K562 (cell line): Measurements from ENCODE around the gene ITPRID2. TPM values are rescaled to one million over a fixed set of nuclear protein-coding genes. Genes with fewer than 3 reads are reported as not detected.

Experiments used
- ATAC-seq: fragments of 200-7000 bp; cut with Tn5 transposase; 3 replicates; pipeline ENCODE4 v1.9.1; 2020; ENCODE audit warnings: moderate library complexity
- BruUV-seq: library from RNA; stranded (reverse); fragments of 400-500 nt; replicated peaks from 2 replicates; lab custom pipeline; 2021; lab: Mats Ljungman, UMichigan
- CTCF ChIA-PET: fragments of 300-600 bp; formaldehyde crosslinking; extraction: SDS; loops from one replicate; lab custom pipeline; 2021; ENCODE audit warnings: low intra/inter-chr PET ratio; lab: Yijun Ruan, JAX
- POLR2A ChIA-PET: fragments of 300-600, 350-650 bp; sonication (Branson Sonifier 250); formaldehyde crosslinking; extraction: SDS; loops from one replicate; lab custom pipeline; 2021; ENCODE audit warnings: antibody characterized with exemption, inconsistent platforms; lab: Yijun Ruan, JAX
- DNase-seq, 4 experiments: peaks; one replicate each; pipeline versions ENCODE4 v3.0.0 to v3.0.0-alpha.2; 2011 to 2018; ENCODE audit warnings: low spot score in 3 of 4, mixed read lengths in 3 of 4; ENCODE audit errors: extremely low read depth in 1 of 4
- FAIRE-seq: peaks from 2 replicates; lab custom pipeline; 2011; peaks lifted over from hg19 to GRCh38; lab: Jason Lieb, UNC
- H2AFZ ChIP-seq: 2 replicates; pipeline ENCODE4 v1.6.0; 2011; ENCODE audit warnings: low read depth, low read length, control low read depth, inconsistent platforms
- H3K27ac ChIP-seq: fragments of 200-600 bp; 3 replicates; pipeline ENCODE4 v1.8.0; 2011; ENCODE audit warnings: low read depth, mild to moderate bottlenecking, control low read depth, inconsistent platforms, low read length, moderate library complexity, mixed read lengths; ENCODE audit errors: extremely low read depth
- H3K27me3 ChIP-seq, 2 experiments: fragments of 300-600 bp in 1 of 2; 2 replicates in 1 of 2; 3 replicates in 1 of 2; pipeline versions ENCODE4 v1.6.0 to v1.8.0; 2011; ENCODE audit warnings: inconsistent platforms in 2 of 2, low read length in 2 of 2, mild to moderate bottlenecking in 1 of 2, mixed read lengths in 1 of 2, moderate library complexity in 1 of 2; ENCODE audit not compliant: control insufficient read depth in 2 of 2, insufficient read depth in 2 of 2
- H3K36me3 ChIP-seq: fragments of 300-600 bp; 3 replicates; pipeline ENCODE4 v1.8.0; 2011; ENCODE audit warnings: mild to moderate bottlenecking, low read length, inconsistent platforms; ENCODE audit not compliant: control insufficient read depth, insufficient read depth
- H3K4me1 ChIP-seq, 2 experiments: fragments of 200-600 bp in 1 of 2; replicated peaks in 1 of 2; 2 replicates in 1 of 2; 3 replicates in 1 of 2; pipeline versions ENCODE4 v1.5.1 to v1.8.0; 2011; ENCODE audit warnings: inconsistent platforms in 2 of 2, low read length in 2 of 2, mild to moderate bottlenecking in 1 of 2, mixed read lengths in 1 of 2, moderate library complexity in 1 of 2; ENCODE audit not compliant: control insufficient read depth in 2 of 2, insufficient read depth in 2 of 2
- H3K4me2 ChIP-seq: 2 replicates; pipeline ENCODE4 v1.6.1; 2011; ENCODE audit warnings: low read length, control low read depth, inconsistent platforms, mixed read lengths; ENCODE audit not compliant: insufficient read depth
- H3K4me3 ChIP-seq: fragments of 200-600 bp; sonication (generic), shearing (Covaris generic); 2 replicates; pipeline ENCODE4 v1.5.1; 2016; ENCODE audit warnings: control low read depth, inconsistent platforms
- H3K79me2 ChIP-seq: fragments of 200-600 bp; 3 replicates; pipeline ENCODE4 v1.8.0; 2011; ENCODE audit warnings: low read length, inconsistent platforms; ENCODE audit not compliant: control insufficient read depth, insufficient read depth
- H3K9ac ChIP-seq, 2 experiments: 2 replicates each; pipeline versions ENCODE4 v1.6.0 to v1.6.1; 2011; ENCODE audit warnings: low read depth in 2 of 2, low read length in 2 of 2, control low read depth in 1 of 2, inconsistent platforms in 1 of 2, mild to moderate bottlenecking in 1 of 2, mixed read lengths in 1 of 2; ENCODE audit not compliant: insufficient read depth in 1 of 2
- H3K9me1 ChIP-seq: one replicate; pipeline ENCODE4 v1.6.0; 2011; ENCODE audit warnings: inconsistent platforms, mild to moderate bottlenecking, low read length, moderate library complexity; ENCODE audit not compliant: control insufficient read depth, insufficient read depth
- H3K9me3 ChIP-seq: replicated peaks from 2 replicates; pipeline ENCODE4 v1.5.1; 2011; ENCODE audit warnings: low read depth, low read length, inconsistent platforms; ENCODE audit not compliant: control insufficient read depth, insufficient read depth
- H4K20me1 ChIP-seq: replicated peaks from 2 replicates; pipeline ENCODE4 v1.6.1; 2011; ENCODE audit warnings: low read length, inconsistent platforms, mixed read lengths; ENCODE audit not compliant: control insufficient read depth, insufficient read depth
- CHD4 ChIP-seq: fragments of 200-600 bp; sonication (generic); IDR thresholded peaks from 3 replicates; pipeline ENCODE4 v1.6.1; 2012; ENCODE audit warnings: low read depth, mild to moderate bottlenecking, mixed read lengths, low read length, inconsistent platforms; ENCODE audit not compliant: insufficient read depth, insufficient replicate concordance, poor library complexity, severe bottlenecking
- CREM ChIP-seq: IDR thresholded peaks from 2 replicates; pipeline ENCODE4 v1.6.1; 2014; ENCODE audit warnings: antibody characterized with exemption, low read depth
- U2AF1 ChIP-seq: fragments of 200-400 bp; formaldehyde crosslinking; optimal IDR thresholded peaks from 2 replicates; pipeline ENCODE3; 2017; ENCODE audit warnings: mild to moderate bottlenecking, low read depth, low read length, moderate library complexity
- ZNF316 ChIP-seq: fragments of 450-650 bp; IDR thresholded peaks from 2 replicates; pipeline ENCODE4 v1.6.1; 2016
- WGBS: fragments of 100-300 bp; shearing (Covaris generic); methylation state at CpG from one replicate; pipeline ENCODE4 v1.1.6; 2016; ENCODE audit warnings: low coverage, mixed read lengths; ENCODE audit not compliant: insufficient coverage; ENCODE audit errors: missing lambda C conversion rate; 5-methylcytosine and 5-hydroxymethylcytosine counted together
- in situ Hi-C: fragments of 300-500 bp; cut with MboI; formaldehyde crosslinking; loops from 4 replicates; pipeline ENCODE4 v1.15.0; 2018; ENCODE audit warnings: inconsistent platforms, mixed read lengths
- intact Hi-C: fragments of 100-400 bp; cut with micrococcal nuclease; formaldehyde crosslinking; loops from 2 replicates; pipeline ENCODE4 v1.14.2; 2022
- polyA plus RNA-seq, 8 experiments: library from polyadenylated mRNA; depleted of rRNA in 4 of 8; stranded (reverse) in 5 of 8; unstranded in 3 of 8; fragments of >200 nt; fragmentation: Nextera tagmentation in 2 of 8; fragmentation: Illumina TruSeq in 1 of 8; extraction: Ambion mirVana in 2 of 8; extraction: Trizol in 1 of 8; gene quantifications; 2 replicates each; pipeline versions ENCODE4 v1.2.1 to v1.2.3, GENCODE V29; 2011 to 2014; ENCODE audit warnings: inconsistent platforms in 1 of 8, missing spikeins in 1 of 8
- total RNA-seq, 7 experiments: library from RNA; depleted of rRNA in 6 of 7; stranded (reverse); fragments of >200 nt in 6 of 7; fragmentation: Illumina TruSeq in 2 of 7; extraction: Trizol in 2 of 7; gene quantifications; 2 replicates each; pipeline versions ENCODE4 v1.2.1 to v1.2.3, GENCODE V29; 2011 to 2021; ENCODE audit warnings: low replicate concordance in 1 of 7
- TF ChIP-seq, protein P1 (sequence below): fragments of 450-650 bp; IDR thresholded peaks from 2 replicates; pipeline ENCODE4 v1.6.1; 2016; ENCODE audit warnings: borderline replicate concordance

Gene ITPRID2
- total and polyA plus RNA-seq, 9 of the 15 experiments (the other 6 are each of a cell fraction or from before 2014, with no cell fraction given), result 18.5 to 77.8 (median 52.0) TPM

DNA sequence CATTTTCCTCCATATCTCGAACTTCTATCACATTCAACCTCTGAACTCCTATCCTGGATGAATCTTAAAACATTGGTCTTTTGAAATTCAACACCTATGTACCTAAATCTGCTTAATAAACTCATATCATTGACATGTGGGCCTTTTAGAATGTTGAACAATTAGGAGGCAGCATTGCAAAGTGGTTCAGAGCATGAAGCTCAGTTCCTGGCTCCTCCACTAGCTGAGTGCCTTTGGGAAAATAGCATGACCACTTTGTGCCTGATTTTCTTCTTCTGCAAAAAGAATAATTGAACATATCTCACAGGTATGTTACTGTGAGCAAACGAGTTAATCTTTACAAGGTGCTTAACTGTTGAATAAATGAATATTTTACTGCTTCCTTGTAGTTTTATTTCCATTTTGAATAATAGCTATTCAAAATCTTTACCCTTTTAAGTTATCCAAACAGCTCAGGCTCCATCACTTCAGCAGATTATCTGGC lies 14.3 kb upstream of the ITPRID2 start (continued):
- TF ChIP-seq, protein P1, sequence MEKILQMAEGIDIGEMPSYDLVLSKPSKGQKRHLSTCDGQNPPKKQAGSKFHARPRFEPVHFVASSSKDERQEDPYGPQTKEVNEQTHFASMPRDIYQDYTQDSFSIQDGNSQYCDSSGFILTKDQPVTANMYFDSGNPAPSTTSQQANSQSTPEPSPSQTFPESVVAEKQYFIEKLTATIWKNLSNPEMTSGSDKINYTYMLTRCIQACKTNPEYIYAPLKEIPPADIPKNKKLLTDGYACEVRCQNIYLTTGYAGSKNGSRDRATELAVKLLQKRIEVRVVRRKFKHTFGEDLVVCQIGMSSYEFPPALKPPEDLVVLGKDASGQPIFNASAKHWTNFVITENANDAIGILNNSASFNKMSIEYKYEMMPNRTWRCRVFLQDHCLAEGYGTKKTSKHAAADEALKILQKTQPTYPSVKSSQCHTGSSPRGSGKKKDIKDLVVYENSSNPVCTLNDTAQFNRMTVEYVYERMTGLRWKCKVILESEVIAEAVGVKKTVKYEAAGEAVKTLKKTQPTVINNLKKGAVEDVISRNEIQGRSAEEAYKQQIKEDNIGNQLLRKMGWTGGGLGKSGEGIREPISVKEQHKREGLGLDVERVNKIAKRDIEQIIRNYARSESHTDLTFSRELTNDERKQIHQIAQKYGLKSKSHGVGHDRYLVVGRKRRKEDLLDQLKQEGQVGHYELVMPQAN, result no peak
- TF ChIP-seq U2AF1, result no peak

DNA sequence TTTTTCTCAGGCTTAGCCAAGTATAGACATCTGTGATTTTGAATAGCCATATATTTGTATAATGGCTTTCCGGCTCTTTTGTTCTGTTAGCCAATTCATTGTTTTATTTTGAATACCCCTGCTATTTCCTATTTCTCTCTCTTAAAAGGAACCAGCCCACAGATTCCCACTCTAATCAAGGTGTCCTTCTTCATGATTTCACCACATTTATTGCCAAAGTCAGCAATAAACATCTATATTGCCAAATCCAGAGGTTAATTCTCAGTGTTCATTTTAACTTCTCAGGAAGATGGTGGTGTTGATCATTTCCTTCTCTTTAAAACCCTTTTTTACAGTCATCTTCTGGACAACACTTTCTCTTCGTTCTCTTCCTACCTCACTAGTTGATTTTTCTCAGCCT lies 13.1 kb upstream of the ITPRID2 start:
- no peaks in the 10 kb centered on the region for H3K79me2 ChIP-seq
- FAIRE-seq (no peak), ATAC-seq (no peak), DNase-seq (no peak)
- H3K4me1 ChIP-seq, result no peaks in the 10 kb centered on the region; a peak in 1 of 5 replicates
- no peak for TF ChIP-seq CREM
- peak; percentile 42; the same call in 1 of the 2 replicates for TF ChIP-seq ZNF316
- no peak for TF ChIP-seq CHD4
- no peak overlapping the region for H3K4me3 ChIP-seq
- intact Hi-C loops (no loop called here), in situ Hi-C loops (no loop called here)
- no peak overlapping the region for H3K9ac ChIP-seq
- ChIA-PET POLR2A (no interaction called here), CTCF (no interaction called here)
- no TSS peak for BruUV-seq
- H3K27me3 ChIP-seq, result no peaks in the 10 kb centered on the region
- WGBS, result 12% methylated on average over 2 of the region's 2 CpGs
- H3K4me2 ChIP-seq, result no peak overlapping the region
- H3K9me3 ChIP-seq, result no peaks in the 10 kb centered on the region
- H3K27ac ChIP-seq, result no peak overlapping the region
- no peak overlapping the region for H2AFZ ChIP-seq
- H4K20me1 ChIP-seq, result no peaks in the 10 kb centered on the region
- H3K9me1 ChIP-seq, result no peaks in the 10 kb centered on the region
- no peaks in the 10 kb centered on the region for H3K36me3 ChIP-seq
